ENCODE results near the gene OR11A1.

DNA sequence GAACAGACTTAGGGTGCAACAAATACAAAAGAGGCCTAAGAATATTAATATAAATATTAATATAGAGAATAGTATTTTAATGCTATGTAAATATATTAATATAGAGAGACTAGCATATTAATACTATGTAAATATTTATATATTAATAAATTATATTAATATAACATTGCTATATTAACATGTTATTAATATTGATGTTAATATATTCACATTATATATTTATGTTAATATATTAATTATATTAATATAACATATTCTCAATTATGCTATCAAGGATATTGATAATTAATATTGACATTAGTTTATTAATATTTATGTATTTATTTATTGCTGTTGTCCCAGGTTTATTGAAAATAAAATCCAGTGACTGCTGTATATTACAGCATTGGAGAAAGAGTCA is 32.0 kb upstream of the OR11A1 start:
- TF ChIP-seq, protein P1, sequence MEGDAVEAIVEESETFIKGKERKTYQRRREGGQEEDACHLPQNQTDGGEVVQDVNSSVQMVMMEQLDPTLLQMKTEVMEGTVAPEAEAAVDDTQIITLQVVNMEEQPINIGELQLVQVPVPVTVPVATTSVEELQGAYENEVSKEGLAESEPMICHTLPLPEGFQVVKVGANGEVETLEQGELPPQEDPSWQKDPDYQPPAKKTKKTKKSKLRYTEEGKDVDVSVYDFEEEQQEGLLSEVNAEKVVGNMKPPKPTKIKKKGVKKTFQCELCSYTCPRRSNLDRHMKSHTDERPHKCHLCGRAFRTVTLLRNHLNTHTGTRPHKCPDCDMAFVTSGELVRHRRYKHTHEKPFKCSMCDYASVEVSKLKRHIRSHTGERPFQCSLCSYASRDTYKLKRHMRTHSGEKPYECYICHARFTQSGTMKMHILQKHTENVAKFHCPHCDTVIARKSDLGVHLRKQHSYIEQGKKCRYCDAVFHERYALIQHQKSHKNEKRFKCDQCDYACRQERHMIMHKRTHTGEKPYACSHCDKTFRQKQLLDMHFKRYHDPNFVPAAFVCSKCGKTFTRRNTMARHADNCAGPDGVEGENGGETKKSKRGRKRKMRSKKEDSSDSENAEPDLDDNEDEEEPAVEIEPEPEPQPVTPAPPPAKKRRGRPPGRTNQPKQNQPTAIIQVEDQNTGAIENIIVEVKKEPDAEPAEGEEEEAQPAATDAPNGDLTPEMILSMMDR (optimal IDR thresholded peaks at IDR 0.05 in 1 of 3, IDR thresholded peaks at IDR 0.05 in 1 of 3, conservative IDR thresholded peaks at IDR 0.05 in 1 of 3; ENCODE audit: extremely low read depth in 1 of 3, insufficient read depth in 2 of 3, low read length in 3 of 3): no peak
- no peak for TF ChIP-seq EZH2 (IDR thresholded peaks at IDR 0.05; ENCODE audit: low read length)

Data from keratinocyte (primary cell).